ENCODE data around the gene SELP. TPM values are rescaled to one million over a fixed set of nuclear protein-coding genes. Genes with fewer than 3 reads are reported as not detected.
A peak's percentile ranks its signal among the peaks of the same experiment; 100 is the strongest.

Gene SELP
- total RNA-seq, 1 donor from 2014 or later, result not detected

DNA sequence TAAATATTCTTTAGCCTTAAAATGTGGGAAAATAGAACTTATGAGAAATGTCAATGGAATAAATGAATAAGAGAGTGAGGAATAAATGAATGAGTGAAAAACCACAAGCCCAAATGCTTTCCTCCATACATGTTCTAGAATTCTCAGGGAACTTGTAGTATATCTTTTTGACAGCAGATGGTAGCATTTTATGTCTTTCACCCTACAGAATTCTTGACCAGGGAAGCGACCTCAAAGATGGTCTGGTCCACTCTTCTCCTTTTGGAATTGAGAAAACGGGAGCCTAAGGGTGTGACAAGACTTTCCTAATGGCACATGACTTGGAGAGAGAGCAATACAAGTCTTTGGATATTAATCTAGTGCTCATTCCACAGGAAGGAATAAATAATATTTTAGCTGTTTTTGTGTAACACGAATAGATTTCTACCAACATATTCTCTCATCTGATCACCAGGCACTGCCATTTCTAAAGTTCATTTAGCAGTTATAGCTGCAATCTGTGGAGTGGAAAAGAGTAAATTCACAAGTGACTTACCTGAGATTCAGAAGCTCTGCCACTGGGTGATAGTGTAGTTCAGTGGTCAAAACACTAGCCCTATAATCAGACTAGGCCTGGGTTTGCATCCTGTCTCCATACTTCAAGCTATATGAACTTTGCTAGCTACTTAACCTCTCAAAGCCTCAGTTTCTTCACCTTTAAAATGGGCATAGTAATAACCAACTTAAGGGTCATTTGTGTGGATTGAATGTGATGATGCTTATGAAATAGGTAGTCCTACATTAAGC lies 28.6 kb downstream of the SELP start:
- peak; percentile 10 for DNase-seq (ENCODE audit: low read depth)
- no peak overlapping the region for H3K9ac ChIP-seq (ENCODE audit: low read length)
- TF ChIP-seq, protein P1, sequence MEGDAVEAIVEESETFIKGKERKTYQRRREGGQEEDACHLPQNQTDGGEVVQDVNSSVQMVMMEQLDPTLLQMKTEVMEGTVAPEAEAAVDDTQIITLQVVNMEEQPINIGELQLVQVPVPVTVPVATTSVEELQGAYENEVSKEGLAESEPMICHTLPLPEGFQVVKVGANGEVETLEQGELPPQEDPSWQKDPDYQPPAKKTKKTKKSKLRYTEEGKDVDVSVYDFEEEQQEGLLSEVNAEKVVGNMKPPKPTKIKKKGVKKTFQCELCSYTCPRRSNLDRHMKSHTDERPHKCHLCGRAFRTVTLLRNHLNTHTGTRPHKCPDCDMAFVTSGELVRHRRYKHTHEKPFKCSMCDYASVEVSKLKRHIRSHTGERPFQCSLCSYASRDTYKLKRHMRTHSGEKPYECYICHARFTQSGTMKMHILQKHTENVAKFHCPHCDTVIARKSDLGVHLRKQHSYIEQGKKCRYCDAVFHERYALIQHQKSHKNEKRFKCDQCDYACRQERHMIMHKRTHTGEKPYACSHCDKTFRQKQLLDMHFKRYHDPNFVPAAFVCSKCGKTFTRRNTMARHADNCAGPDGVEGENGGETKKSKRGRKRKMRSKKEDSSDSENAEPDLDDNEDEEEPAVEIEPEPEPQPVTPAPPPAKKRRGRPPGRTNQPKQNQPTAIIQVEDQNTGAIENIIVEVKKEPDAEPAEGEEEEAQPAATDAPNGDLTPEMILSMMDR (IDR thresholded peaks at IDR 0.05; ENCODE audit: insufficient read depth, low read depth, low read length), result peak; percentile 46
- no peak for TF ChIP-seq EZH2 (IDR thresholded peaks at IDR 0.05; ENCODE audit: insufficient read depth, low read length)

DNA sequence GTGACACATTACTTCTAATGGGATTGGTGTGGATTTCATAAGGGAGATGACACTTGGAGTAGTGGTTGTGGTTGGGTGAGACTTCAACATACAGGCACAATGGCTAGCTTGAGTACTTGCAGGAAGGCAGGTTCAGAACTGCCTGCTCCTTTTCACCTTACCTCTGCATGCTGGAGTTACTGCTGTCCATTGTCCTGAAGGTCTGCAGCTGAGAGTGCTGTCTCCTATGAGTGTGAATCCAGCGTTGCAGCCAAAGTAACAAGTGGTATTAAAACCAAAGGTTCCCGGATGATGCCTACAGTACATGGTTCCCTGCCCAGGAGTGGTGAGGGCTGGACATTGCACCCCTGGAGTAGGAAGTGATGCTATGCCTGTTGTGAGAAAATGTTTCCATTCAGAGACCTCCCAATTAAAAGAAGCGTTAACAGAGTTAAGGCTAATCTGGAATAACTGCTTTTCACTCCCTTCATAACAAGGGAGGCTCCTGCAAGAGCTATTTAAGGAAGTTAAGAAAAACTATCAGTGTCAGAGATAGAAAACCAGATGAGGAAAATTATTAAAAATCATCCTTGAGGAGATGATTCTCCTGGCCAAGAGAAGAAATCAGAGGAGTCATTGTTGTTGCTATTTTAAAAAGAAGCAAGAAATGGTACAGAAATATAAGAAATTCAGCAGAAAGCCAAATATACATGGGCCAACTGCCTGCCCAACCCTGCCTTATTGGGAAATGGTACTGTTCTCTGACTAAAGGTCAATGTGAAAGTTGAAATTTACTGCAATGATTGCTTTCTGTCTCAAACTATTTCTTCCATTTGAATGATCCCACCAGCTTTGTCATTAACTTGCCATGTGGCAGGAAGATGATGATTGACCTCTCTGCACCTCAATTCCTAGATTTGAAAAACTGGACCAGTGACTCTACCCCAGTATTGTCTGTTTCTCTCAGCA lies 33.9 kb downstream of the SELP start:
- no peaks in the 10 kb centered on the region for H3K9me3 Mint-ChIP-seq (ENCODE audit: unreplicated experiment)
- Histone ChIP-seq H2AFZ (ENCODE audit: low read depth, low read length) (no peak overlapping the region), H3K36me3 (ENCODE audit: insufficient read depth, low read length) (no peaks in the 10 kb centered on the region), H3K4me3 (ENCODE audit: insufficient read depth, low read depth, low read length) (no peak overlapping the region), H3K9me3 (ENCODE audit: insufficient read depth, low read depth, low read length) (no peaks in the 10 kb centered on the region), H3K27me3 (ENCODE audit: insufficient read depth, low read length) (peaks cover 14% of the 10 kb centered on the region), H4K20me1 (ENCODE audit: insufficient read depth, low read length) (no peaks in the 10 kb centered on the region), H3K27ac (ENCODE audit: low read depth, low read length) (no peak overlapping the region), H3K4me2 (ENCODE audit: low read length) (no peak overlapping the region), H3K9ac (ENCODE audit: low read length) (no peak overlapping the region), H3K4me1 (ENCODE audit: insufficient read depth, low read length) (no peaks in the 10 kb centered on the region), H3K79me2 (ENCODE audit: insufficient read depth, low read length) (no peaks in the 10 kb centered on the region)
- H3K27me3 Mint-ChIP-seq (ENCODE audit: low read depth, unreplicated experiment), result peaks cover 20% of the 10 kb centered on the region
- H3K4me3 Mint-ChIP-seq (ENCODE audit: unreplicated experiment), result no peak overlapping the region
- H3K27ac Mint-ChIP-seq (ENCODE audit: unreplicated experiment), result no peak overlapping the region
- FAIRE-seq, result no peak
- no peaks in the 10 kb centered on the region for H3K4me1 Mint-ChIP-seq (ENCODE audit: low read depth, unreplicated experiment)
- no peak for TF ChIP-seq EZH2 (IDR thresholded peaks at IDR 0.05; ENCODE audit: insufficient read depth, low read length)
- H3K36me3 Mint-ChIP-seq (ENCODE audit: low read depth, unreplicated experiment), result no peaks in the 10 kb centered on the region
- DNase-seq (ENCODE audit: low read depth), result peak; percentile 29

More for the DNA sequence above, 28.6 kb downstream of the SELP start:
- no peak overlapping the region for H2AFZ ChIP-seq (ENCODE audit: low read depth, low read length)
- H3K9me3 ChIP-seq (ENCODE audit: insufficient read depth, low read depth, low read length), result no peaks in the 10 kb centered on the region
- no peak overlapping the region for H3K27ac Mint-ChIP-seq (ENCODE audit: unreplicated experiment)
- H4K20me1 ChIP-seq (ENCODE audit: insufficient read depth, low read length), result no peaks in the 10 kb centered on the region
- no peaks in the 10 kb centered on the region for H3K4me1 Mint-ChIP-seq (ENCODE audit: low read depth, unreplicated experiment)
- no peak for FAIRE-seq
- no peak overlapping the region for H3K4me2 ChIP-seq (ENCODE audit: low read length)
- peaks cover 29% of the 10 kb centered on the region for H3K27me3 Mint-ChIP-seq (ENCODE audit: low read depth, unreplicated experiment)
- H3K4me3 Mint-ChIP-seq (ENCODE audit: unreplicated experiment), result no peak overlapping the region
- no peak overlapping the region for H3K27ac ChIP-seq (ENCODE audit: low read depth, low read length)
- H3K9me3 Mint-ChIP-seq (ENCODE audit: unreplicated experiment), result no peaks in the 10 kb centered on the region
- no peaks in the 10 kb centered on the region for H3K27me3 ChIP-seq (ENCODE audit: insufficient read depth, low read length)
- H3K4me1 ChIP-seq (ENCODE audit: insufficient read depth, low read length), result no peaks in the 10 kb centered on the region
- no peaks in the 10 kb centered on the region for H3K36me3 ChIP-seq (ENCODE audit: insufficient read depth, low read length)
- H3K36me3 Mint-ChIP-seq (ENCODE audit: low read depth, unreplicated experiment), result no peaks in the 10 kb centered on the region
- H3K4me3 ChIP-seq (ENCODE audit: insufficient read depth, low read depth, low read length), result no peak overlapping the region
- no peaks in the 10 kb centered on the region for H3K79me2 ChIP-seq (ENCODE audit: insufficient read depth, low read length)

DNA sequence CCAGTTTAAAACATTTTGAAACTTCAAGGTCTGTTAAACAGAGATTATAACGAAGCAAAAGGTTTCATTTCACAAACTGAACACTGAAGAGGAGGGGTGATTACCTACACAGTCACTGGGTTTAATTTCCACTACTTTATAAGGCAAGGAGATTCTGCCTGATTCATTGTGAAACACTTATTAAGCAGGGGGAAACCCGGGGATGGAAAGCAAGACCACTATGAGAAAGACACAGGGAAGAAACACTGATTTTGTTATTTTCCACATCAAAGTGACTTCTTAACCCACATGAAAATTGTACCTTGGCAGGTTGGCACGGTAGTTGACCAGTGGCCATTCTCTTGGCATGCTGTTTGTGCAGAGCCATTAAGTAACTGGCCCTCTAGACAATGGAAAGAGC lies 35.5 kb downstream of the SELP start:
- Histone ChIP-seq H3K9me3 (ENCODE audit: insufficient read depth, low read depth, low read length) (no peaks in the 10 kb centered on the region), H3K4me2 (ENCODE audit: low read length) (no peak overlapping the region), H3K27me3 (ENCODE audit: insufficient read depth, low read length) (peaks cover 14% of the 10 kb centered on the region), H2AFZ (ENCODE audit: low read depth, low read length) (no peak overlapping the region), H3K4me3 (ENCODE audit: insufficient read depth, low read depth, low read length) (no peak overlapping the region), H3K36me3 (ENCODE audit: insufficient read depth, low read length) (no peaks in the 10 kb centered on the region), H3K4me1 (ENCODE audit: insufficient read depth, low read length) (no peaks in the 10 kb centered on the region), H3K27ac (ENCODE audit: low read depth, low read length) (no peak overlapping the region), H4K20me1 (ENCODE audit: insufficient read depth, low read length) (no peaks in the 10 kb centered on the region), H3K9ac (ENCODE audit: low read length) (no peak overlapping the region), H3K79me2 (ENCODE audit: insufficient read depth, low read length) (no peaks in the 10 kb centered on the region)
- Mint-ChIP-seq H3K27me3 (ENCODE audit: low read depth, unreplicated experiment) (peaks cover 18% of the 10 kb centered on the region), H3K4me3 (ENCODE audit: unreplicated experiment) (no peak overlapping the region), H3K27ac (ENCODE audit: unreplicated experiment) (no peak overlapping the region), H3K36me3 (ENCODE audit: low read depth, unreplicated experiment) (no peaks in the 10 kb centered on the region), H3K4me1 (ENCODE audit: low read depth, unreplicated experiment) (no peaks in the 10 kb centered on the region), H3K9me3 (ENCODE audit: unreplicated experiment) (no peaks in the 10 kb centered on the region)
- TF ChIP-seq, protein P1 (IDR thresholded peaks at IDR 0.05; ENCODE audit: insufficient read depth, low read depth, low read length), result no peak
- TF ChIP-seq EZH2 (IDR thresholded peaks at IDR 0.05; ENCODE audit: insufficient read depth, low read length), result no peak
- DNase-seq (ENCODE audit: low read depth), result no peak
- no peak for FAIRE-seq

Measured in astrocyte (in vitro differentiated cells and primary cell).